Measurements from ENCODE around the gene IPCEF1.

Gene IPCEF1, protein sequence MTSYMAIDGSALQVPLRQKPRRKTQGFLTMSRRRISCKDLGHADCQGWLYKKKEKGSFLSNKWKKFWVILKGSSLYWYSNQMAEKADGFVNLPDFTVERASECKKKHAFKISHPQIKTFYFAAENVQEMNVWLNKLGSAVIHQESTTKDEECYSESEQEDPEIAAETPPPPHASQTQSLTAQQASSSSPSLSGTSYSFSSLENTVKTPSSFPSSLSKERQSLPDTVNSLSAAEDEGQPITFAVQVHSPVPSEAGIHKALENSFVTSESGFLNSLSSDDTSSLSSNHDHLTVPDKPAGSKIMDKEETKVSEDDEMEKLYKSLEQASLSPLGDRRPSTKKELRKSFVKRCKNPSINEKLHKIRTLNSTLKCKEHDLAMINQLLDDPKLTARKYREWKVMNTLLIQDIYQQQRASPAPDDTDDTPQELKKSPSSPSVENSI

DNA sequence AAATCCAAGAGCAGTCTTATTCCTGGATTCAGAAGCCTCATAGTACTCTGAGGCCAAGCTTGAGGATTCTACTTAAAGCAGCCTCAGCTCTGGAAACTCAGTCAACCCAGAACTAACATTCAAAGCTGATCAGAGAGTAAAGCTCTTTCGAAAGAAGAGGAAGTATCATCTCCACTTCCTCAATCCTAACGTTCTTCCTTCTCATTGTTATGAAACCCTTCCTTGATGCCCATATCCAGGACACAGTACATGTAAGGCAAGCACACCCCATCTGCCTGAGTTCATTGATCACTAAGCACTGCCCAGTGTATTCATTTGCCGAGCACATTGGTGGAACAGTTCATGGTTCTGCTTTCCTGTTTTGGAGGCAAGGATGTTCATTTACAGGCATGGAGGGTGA is at the start of gene IPCEF1:
TSS of gene IPCEF1 (minus strand) at position 114 of the 400 bp plus-strand sequence. CDS start 90,856 bp downstream, outside the sequence.
- no peak for DNase-seq

DNA sequence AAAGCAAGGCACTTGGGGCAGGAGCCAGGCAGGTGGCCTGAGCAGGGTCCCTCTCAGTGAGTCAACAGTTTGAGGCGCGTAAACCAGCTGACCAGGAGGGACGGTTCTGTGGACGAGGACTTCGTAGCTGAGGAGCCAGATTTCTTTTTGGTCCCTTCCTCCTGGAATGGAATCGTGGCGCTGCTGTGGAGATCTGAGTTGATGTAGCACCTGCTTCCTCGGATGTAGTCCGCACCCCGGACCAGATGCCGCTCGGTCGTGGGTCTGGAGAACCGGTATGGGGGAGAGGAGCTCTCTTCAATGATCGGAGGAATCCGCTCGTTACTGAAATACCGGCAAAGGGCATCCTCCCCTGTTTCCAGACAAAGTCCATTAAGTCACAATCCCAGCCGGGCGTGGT is 49.7 kb upstream of the IPCEF1 start:
- DNase-seq, result no peak

DNA sequence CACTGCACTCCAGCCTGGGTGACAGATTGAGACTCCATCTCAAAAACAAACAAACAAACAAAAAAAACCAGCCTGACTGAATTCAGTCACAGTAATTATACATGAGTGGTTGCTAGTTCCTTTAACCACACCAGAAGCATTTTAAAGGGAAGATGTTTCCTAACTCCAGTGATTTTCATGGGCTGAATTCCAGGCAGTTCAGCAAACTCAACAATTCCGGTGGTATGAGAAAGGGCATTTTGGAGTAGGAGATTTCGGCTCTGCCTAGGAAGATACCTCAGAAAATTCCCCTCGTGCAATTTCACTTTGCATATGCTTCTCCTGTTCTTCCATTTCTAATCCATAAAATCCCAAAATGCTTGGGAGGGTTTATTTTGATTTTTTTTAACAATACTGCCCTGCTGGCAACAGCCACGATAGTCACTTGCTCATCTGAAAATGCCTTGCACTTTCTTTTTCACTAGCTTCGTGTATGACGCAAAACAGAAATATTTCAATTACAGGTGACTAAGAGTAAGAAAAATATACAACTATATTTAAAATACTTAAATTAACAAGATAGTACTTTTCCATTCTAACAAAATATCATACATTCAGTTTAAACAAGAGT is 48.3 kb upstream of the IPCEF1 start:
- DNase-seq, result no peak

DNA sequence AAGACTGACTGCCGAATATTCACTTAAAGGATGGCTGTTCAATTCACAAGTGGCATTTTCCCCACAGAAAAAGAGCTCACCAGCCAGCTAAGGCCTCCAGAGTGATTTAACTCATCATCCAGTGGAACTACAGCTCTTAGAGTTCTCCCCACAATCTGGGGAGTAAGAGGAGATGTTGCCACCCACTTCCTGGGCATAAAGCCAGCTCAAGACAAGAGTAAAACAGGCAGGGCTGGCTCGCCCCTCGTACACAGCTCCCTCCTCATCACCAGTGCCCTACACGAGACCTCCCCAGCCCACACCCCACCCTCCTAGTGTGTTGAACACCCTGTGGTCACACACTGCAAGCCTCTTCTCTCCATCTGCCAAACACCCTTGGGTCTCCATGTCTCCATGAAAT is 47.2 kb upstream of the IPCEF1 start:
- DNase-seq, result peak; percentile 30

DNA sequence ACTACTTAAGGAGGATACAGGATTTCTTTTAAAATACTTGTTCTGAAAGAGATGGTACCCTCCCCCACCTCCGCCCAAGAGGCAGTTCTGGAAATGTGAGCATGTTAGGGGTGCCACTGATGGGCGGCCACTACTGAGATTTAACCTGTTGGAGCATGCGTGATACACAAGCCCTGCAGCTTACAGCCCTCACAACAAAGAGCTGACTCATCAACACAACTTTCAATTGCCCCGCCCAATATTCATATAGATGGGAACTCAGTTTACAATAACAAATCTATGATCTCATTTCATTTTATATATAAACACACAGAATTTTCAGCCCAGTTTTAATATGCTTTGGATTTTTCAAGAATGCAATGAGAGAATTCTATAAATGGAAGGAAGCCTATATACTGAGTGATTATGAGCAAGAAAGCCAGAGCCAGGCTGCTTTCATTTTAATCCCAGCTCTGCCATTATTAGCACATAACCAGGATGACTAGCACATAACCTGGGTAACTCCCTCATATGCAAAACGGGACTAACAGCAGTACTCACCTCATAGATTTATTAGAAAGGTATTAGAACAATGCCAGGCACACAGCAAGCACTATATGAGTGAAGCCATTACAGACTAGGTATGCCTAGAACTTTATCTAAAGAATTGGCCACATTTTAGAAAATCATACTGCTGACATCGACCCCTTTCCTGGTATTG is 45.6 kb upstream of the IPCEF1 start:
- DNase-seq, result no peak

DNA sequence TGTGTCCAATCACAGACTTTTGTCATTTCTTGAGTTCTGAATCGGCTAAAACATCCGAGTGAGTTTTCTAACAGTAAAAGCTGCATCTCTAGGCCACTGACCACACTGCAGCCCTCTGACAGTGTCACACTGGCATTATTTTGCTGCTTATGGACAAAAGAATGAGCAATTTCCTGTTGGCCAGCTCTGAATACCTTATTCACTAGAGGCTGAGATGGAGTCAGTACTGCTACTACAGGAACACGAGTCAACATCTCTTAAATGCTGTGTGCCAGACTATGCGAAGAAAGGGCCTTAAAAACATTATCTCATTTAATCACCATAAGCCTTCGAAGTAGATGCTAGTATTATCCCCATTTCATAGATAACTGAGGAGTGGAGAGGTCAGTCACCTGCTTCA is 42.5 kb upstream of the IPCEF1 start:
- DNase-seq, result no peak

DNA sequence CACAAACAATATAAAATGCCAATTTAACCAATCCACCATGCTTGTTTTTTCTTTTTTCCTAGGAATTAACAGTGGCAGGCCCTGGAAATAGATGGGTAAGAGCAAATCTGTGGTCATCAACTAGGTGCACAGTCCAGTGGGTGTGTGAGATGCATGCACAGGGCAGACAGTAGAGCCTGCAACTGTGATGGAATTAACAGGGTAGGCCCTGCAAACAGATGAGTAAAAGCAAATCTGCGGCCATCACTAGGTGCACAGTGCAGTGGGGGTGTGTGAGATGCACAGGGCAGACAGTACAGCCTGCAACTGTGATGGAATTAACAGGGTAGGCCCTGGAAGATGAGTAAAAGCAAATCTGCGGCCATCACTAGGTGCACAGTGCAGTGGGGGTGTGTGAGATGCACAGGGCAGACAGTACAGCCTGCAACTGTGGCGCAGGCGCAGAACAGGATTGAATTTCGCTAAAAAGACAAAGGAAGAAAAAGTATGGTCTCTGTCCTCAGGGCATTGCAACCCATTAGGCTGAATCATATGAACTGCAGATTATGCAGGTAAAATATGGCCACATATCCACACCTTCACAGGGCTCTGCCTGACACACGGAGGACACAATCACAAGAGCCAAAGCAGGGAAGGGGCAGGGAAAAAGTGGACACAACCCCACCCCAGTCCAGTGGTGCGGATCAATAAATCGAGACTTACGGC is 41.0 kb upstream of the IPCEF1 start:
- DNase-seq, result no peak

DNA sequence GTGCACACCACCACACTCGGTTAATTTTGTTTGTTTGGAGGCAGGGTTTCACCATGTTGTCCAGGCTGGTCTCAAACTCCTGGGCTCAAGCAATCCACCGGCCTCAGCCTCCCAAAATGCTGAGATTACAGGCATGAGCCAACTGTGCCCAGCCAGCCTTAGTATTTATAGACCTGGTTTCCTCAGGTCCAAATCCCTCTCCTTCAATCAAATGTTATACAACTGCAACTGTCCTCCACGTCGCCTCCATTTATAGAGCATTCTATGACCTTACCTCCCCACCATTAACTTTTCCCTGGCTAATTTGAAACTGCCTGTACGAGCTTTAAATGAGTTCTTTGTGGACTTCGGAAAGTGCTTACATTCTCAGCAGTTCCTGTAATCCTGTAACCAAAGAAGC is 39.3 kb upstream of the IPCEF1 start:
- DNase-seq, result no peak

DNA sequence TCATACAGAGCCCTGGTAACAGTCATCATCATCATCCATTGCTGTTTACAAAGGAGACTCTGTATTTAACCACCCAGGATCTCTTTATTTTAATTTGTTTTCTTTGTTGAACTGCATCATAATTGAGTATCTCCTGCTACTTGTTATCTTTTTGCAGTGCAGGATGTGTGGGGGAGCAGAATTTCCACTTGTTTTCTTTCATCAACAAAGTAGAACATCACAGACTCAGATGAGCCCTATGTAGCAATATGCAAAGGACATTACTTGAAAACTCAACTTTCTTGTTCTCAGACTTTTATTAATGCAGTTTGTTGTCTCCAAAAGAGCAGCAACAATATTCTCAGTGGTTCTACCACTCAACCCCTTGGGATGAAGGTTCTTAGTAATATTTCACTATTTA is 38.7 kb upstream of the IPCEF1 start:
- no peak for DNase-seq

DNA sequence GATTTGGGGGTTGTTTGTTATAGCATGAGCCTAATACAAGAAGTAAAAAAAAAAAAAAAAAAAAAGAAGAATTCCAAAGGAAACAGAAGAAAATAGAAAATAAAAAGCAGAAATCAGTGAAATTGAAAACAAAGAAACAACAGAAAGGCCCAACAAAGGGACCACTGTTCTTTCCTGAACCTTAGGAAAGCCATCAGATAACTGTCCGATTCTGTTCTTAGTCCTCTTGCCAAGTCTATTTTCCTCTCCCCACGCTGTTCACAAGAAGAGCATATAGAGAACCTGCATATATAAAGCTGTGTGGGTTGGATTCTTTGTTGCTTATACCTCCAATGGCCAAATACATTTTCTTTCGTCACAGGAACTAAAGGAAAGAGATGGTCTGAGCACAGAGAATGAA is 38.0 kb upstream of the IPCEF1 start:
- DNase-seq, result no peak

DNA sequence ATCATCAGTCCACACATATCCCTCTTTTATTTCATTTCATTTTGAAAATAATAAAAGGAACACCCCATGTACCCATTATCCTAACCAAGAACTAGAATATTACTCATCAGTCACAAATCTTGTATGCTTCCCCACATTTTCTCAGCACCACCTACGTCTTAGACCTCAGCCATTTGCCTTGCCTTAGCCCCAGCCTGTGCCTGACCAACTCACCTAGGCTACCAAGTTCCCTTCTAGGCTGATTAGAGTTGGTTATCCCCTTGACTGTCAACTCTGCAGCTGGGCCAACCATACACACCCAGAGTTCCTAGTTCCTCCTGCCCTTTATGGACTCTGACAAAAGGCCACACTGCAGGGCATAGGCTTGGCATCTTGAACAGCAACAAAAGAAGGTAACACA is 33.4 kb upstream of the IPCEF1 start:
- no peak for DNase-seq

DNA sequence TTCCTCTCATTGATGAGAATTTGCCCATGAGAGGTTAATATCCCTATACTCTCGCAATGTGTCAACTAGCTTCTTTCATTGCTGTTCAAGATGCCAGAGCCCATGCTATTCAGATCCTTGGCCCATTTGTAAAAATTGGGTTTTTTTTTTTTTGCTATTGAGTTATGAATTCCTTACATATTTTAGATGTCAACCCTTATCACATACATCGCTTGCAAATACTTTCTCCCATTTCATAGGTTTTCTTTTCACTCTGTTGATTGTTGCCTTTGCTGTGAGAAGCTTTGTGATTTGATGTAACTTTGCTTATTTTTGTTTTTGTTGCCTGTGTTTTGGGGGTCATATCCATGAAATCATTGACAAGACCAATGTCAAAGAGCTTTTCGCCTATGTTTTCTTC is 32.2 kb upstream of the IPCEF1 start:
- DNase-seq, result no peak

DNA sequence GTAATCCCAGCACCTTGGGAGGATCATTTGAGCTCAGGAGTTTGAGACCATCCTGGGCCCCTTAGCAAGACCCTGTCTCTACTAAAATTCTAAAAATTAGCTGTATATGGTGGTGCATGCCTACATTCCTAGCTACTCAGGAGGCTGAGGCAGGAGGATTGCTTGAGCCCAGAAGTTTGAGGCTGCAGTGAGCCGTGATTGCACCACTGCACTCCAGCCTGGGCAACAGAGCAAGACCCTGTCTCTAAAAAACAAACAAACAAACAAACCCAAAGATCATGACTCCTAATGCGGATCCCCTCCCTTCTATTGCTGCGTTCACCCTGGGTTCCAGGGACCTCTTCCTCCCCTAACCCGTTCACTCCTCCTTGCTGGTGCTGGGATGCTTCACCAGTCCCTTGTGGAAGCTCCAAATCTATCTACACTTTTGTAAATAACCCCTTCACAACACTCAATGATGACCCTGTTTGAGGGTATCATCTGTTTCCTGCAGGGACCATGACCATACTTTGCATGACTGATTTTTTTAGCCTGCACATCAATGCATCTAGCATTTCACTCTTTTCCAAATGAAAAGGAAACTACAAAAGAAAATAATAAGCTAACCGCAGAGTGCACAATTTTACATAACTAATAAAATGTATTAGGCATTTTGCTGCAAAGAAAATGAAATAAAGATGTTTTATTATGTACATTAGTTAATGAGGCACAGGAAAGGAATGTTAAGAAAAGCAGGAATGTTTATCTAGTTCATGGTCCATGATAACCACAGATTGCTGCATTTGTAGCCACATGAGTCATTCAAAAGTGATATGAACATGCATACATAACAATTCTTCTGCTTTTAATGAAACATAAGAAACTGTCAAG is 30.5 kb upstream of the IPCEF1 start:
- no peak for DNase-seq

DNA sequence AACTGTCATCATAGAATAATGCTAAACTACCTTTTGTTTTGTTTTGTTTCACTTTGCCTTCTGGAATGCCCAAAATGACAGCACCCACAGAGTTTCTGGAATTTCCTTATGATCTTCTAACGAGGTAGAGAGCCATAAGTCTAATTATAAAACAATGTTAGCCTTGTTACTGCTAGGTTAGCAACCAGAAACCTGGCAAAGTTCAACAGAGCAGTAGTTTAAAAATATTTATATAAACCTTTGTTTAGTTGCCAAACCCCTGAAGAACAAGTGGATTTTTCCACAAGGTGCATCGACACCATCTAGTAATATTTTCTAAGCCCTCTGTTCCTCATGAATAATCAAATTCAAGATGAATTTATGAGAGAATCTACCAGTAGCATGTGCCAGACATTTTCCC is 27.6 kb upstream of the IPCEF1 start:
- no peak for DNase-seq

DNA sequence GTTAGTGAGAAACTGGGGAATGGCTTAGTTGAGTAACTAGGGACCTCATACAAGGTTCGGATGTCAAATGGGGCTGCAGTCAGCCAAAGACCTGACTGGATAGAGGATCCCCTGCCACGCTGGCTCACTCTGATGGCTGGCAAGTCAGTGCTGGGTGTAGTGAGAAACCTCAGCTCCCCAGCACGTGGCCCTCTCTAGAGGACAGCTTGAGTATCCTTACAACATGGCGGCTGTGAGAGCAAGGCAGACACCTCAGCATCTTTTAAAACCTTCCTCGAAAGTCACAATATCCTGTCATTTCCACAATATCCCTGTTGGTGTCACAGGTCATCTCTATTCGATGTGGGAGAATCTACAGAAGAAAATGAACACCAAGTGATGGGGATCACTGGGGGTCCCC is 26.7 kb upstream of the IPCEF1 start:
- no peak for DNase-seq

DNA sequence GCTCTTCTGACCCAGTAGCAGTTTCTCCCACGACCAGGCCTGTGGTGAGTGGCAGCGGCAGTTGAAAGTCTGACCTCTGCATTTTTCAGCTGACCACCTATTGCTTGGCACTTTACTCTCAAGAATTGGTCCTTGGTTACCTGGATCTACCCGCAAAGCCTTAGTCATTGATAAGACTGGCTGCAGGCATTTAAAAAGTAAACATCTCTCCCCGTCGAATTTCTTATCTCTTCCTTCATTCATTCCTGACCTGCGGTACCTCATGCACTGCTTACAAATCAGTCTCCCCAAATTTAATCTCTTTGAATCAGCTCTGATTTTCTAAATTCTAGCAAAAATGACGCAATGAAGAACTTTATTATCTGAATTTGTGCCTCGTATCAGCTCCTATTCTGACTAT is 26.1 kb upstream of the IPCEF1 start:
- DNase-seq, result no peak

DNA sequence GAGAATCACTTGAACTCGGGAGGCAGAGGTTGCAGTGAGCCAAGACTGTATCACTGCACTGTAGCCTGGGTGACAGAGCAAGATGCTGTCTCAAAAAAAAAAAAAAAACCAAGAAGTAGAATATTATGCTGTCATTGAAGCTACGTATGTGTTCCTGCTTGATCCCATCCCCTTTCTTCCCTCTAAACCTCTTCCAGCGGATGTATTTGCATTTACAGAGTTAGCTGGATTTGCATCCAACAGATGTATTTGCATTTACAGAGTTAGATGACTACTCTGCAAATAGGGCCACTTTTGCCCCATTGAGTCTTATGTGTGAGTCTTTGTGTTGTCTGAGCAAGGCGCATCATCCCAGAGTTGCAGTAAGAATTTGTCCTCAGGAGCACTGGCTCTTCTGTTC is 24.9 kb upstream of the IPCEF1 start:
- DNase-seq, result no peak

DNA sequence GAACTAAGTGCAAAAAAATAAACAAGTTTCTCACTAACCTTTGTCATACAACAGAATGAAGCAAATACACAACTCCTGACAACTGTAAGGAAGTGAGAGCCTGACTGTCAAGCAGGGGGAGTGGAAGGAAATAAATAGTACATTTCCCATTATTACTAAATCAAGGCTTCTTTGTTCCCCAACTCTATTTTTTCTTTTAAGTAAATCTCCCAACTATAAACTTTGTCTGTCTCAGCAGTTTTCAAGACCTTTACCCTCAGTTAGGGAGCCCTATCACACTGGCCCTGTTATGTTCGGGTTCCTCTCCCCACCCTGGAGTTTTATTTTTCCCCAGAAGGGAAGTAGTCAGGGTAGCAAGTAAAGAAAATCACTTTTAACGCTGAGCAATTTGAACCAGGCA is 24.1 kb upstream of the IPCEF1 start:
- no peak for DNase-seq

DNA sequence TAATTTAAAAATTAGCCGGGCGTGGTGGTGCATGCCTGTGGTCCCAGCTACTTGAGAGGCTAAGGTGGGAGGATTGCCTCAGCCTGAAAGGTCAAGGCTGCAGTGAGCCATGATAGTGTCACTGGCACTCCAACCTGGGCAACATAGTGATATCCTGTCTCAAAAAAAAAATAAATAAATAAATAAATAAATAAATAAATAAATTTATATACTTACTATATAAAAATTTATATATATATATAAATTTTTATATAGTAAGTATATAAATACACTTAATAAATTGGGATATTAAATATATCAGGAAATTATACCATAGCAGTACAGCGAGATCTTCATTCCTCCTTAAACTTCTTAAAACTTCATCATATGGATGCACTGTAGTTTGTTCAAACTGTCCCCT is 23.0 kb upstream of the IPCEF1 start:
- no peak for DNase-seq

DNA sequence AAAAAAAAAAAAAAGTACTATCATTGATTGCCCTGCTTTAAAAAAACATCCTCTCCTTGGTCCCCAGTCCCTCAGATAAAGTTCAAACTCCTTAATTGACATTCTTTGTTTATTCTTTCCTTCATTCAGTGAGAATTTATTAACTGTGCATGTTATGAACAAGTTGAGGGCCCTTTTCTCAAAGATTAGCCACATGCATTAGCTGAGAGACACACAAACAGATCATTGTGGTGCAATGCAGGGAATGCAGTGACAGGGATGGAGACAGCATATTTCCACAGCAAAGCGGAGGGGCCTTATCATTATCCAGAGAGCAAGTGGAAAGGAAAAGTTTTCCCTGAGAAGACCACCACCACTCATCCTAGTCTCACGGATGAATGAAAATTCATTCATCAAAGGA is 21.9 kb upstream of the IPCEF1 start:
- no peak for DNase-seq

DNA sequence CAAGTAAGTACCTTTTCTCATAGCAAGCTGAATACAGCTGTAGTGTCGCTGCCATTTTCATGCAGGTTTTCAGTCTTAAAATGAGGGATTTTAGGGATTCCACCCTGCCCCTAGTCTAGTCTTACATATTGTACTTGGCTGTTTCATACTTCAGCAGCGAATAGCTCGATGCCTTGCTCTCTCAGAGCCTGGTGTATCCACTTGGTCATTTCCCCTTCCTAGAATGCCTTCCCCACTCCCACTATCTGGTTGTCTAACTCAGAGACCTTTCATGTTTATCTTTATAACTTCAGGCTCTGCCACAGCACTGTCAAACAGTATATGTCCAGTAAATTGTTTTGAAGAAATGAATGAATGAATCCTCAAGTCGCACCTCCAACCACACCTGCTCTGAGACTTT is 21.1 kb upstream of the IPCEF1 start:
- DNase-seq, result no peak

DNA sequence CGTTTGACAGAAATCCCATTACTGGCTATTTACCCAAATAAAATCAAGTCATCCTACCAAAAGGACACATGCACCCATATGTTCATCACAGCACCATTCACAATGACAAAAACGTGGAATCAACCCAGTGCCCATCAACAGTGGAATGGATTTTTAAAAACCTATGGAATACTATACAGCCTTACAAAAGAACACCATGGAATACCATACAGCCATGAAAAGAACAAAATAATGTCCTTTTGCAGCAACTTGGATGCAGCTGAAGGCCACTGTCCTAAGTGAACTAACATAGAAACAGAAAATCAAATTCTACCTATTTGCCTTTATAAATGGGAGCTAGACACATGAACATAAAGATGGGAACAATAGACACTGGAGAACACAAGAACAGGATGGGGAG is 17.4 kb upstream of the IPCEF1 start:
- DNase-seq, result no peak

DNA sequence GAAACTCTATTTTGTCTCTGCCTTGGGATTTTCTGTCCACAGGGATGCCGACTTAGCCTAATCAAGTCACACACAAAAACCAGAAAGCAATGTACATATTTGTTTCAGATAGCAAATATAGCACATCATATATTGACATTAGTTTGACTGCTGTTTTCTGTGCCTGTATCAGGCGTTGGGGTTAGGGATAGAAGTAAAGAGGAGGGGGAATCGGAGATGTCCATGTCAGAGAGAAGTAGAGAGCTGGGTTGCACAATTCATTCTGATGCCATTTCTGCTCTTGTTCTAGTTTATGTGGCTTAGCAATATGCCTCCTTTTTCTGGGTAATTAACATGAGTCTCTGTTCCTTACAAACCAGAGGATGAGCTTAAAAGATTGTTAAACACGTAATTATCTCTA is 14.7 kb upstream of the IPCEF1 start:
- DNase-seq, result peak; percentile 2
